Right lobe of liver (tissue), 4 donors: ENCODE data around the gene COL25A1.

ENCODE experiments used
- CTCF ChIP-seq, 4 donors: fragments of 200-600 bp in 3 of 4; fragments of 450-650 bp in 1 of 4; IDR thresholded peaks; one replicate each; pipeline versions ENCODE4 v1.5.1 to v1.8.0; 2016 to 2022; ENCODE audit warnings: antibody characterized with exemption in 4 of 4, mild to moderate bottlenecking in 2 of 4
- POLR2A ChIP-seq: fragments of 450-650 bp; IDR thresholded peaks from one replicate; pipeline ENCODE4 v1.6.1; 2017; ENCODE audit warnings: antibody characterized with exemption, mild to moderate bottlenecking
- donor health status: DM: no; HTN: no; CAD: no.
- donor health status: DM: no; HTN: no; CAD: no.
- donor health status: DM: no; HTN: yes; CAD: no.

- TF ChIP-seq CTCF (IDR thresholded peaks at IDR 0.05), result no peak
- no peak for TF ChIP-seq POLR2A
These were observed 168.2 kb downstream of the COL25A1 start for GRCh38 chr4:109134268-109134667.
